AG04450 (cell line): ENCODE results near the gene CPZ. TPM values are rescaled to one million over a fixed set of nuclear protein-coding genes. Genes with fewer than 3 reads are reported as not detected.

ENCODE experiments used
- CTCF ChIA-PET: fragments of 300-600, 350-600 bp; formaldehyde crosslinking; extraction: SDS; loops from one replicate; lab custom pipeline; 2022; ENCODE audit warnings: antibody characterized with exemption, inconsistent platforms; lab: Charles Lee
- POLR2A ChIA-PET: fragments of 350-600 bp; formaldehyde crosslinking; extraction: SDS; loops from one replicate; lab custom pipeline; 2021; ENCODE audit warnings: antibody characterized with exemption, inconsistent platforms; lab: Yijun Ruan, JAX
- DNase-seq: peaks from one replicate; pipeline ENCODE4 v3.0.0-alpha.2; 2011; ENCODE audit warnings: low read depth, low spot score
- H3K27ac ChIP-seq: one replicate; pipeline ENCODE4 v1.5.1; 2012; ENCODE audit warnings: low read depth, low read length, control low read depth
- H3K27me3 ChIP-seq: one replicate; pipeline ENCODE4 v1.6.0; 2012; ENCODE audit warnings: low read length; ENCODE audit not compliant: control insufficient read depth, insufficient read depth
- H3K4me3 ChIP-seq: 2 replicates; pipeline ENCODE4 v1.5.1; 2011; ENCODE audit warnings: mild to moderate bottlenecking, low read depth, low read length, control low read depth
- H3K9me3 ChIP-seq: 2 replicates; pipeline ENCODE4 v1.5.1; 2012; ENCODE audit warnings: low read length; ENCODE audit not compliant: control insufficient read depth, insufficient read depth
- polyA minus RNA-seq: library from RNA; depleted of rRNA, polyadenylated mRNA; stranded (reverse); fragments of >200 nt; gene quantifications from 2 replicates; pipeline ENCODE4 v1.2.3, GENCODE V29; 2011; rRNA and poly(A)+ RNA removed
- polyA plus RNA-seq: library from polyadenylated mRNA; depleted of rRNA; stranded (reverse); fragments of >200 nt; gene quantifications from 2 replicates; pipeline ENCODE4 v1.2.3, GENCODE V29; 2011; rRNA removed
- TF ChIP-seq, protein P1 (sequence below): IDR thresholded peaks from 2 replicates; pipeline ENCODE4 v1.5.1; 2011; ENCODE audit warnings: low read depth, low read length, control low read depth, inconsistent platforms

Gene CPZ
- 6.4 and 8.3 TPM in 2 replicates for polyA plus RNA-seq
- 1.6 and 1.9 TPM in 2 replicates for polyA minus RNA-seq

DNA sequence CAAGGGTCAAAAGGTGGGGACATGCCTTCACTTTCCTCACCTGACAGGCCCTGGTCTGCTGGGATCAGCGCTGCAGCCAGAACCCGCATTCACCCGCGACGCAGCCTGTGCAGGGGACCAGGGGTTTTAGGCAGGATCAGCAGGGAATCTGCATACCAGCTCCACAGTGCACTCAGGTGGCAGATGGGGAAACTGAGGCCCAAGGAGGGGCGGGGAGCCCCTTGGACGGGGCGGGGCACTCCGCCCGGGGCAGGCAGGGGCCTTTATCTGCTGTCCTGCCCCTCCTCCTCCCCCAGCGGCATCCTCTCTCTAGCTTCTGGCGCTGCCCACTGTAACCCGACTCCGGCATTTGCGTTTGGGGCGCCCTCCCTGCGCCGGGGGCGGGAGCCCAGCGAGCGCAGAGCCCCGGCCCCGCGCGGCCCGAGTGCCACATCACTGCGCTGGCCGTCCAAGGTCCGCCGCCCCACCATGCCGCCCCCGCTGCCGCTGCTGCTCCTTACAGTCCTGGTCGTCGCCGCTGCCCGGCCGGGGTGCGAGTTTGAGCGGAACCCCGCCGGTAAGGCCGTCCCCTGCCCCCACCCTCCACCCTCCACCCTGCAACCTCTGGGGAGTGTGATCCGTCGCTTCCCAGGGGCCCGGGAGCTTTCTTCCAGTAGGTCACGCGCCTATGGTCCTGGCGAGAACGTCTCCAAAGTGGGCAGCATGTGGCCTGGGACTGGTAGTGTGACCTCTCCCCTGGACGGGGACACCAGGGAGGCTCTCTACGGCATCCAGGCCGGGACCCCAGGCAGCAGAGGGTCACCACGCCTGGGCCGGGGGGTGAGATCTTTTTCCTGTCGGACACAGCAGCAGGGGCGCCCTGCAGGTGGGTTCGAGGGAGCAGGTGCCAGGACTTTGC, at the start of gene CPZ:
TSS of gene CPZ (plus strand) at position 400 of the 898 bp plus-strand sequence. CDS start at position 469, 69 bp downstream.
- TF ChIP-seq, protein P1, sequence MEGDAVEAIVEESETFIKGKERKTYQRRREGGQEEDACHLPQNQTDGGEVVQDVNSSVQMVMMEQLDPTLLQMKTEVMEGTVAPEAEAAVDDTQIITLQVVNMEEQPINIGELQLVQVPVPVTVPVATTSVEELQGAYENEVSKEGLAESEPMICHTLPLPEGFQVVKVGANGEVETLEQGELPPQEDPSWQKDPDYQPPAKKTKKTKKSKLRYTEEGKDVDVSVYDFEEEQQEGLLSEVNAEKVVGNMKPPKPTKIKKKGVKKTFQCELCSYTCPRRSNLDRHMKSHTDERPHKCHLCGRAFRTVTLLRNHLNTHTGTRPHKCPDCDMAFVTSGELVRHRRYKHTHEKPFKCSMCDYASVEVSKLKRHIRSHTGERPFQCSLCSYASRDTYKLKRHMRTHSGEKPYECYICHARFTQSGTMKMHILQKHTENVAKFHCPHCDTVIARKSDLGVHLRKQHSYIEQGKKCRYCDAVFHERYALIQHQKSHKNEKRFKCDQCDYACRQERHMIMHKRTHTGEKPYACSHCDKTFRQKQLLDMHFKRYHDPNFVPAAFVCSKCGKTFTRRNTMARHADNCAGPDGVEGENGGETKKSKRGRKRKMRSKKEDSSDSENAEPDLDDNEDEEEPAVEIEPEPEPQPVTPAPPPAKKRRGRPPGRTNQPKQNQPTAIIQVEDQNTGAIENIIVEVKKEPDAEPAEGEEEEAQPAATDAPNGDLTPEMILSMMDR, result no peak
- peak within 1 kb of the TSS; percentile 65 for H3K4me3 ChIP-seq
- H3K27me3 ChIP-seq, result peaks cover 61% of the 10 kb centered on the region
- POLR2A ChIA-PET, result interaction anchor here (0.6 to 0.8 kb wide), 2 partner anchors 120 to 125 kb away, joined by 3 to 4 read pairs; no protein-coding TSS in a partner anchor
- no peak within 1 kb of the TSS for H3K27ac ChIP-seq
- DNase-seq, result no peak
- CTCF ChIA-PET, result interaction anchor here (1.5 to 2.7 kb wide), 3 partner anchors 15 to 124 kb away, joined by 5 to 14 read pairs (median 10); no protein-coding TSS in a partner anchor
- H3K9me3 ChIP-seq, result no peaks in the 10 kb centered on the region; the same call in 1 of the 2 replicates

- DNase-seq, result no peak
- Histone ChIP-seq H3K9me3 (peaks cover 9% of the 10 kb centered on the region; the same call in 1 of the 2 replicates), H3K27ac (no peak overlapping the region), H3K4me3 (no peak overlapping the region), H3K27me3 (peaks cover 3% of the 10 kb centered on the region)
- TF ChIP-seq, protein P1, result no peak
- POLR2A ChIA-PET, result no interaction called here
- CTCF ChIA-PET, result no interaction called here
Observed at GRCh38 chr4:8542776-8543525, 49.6 kb upstream of the CPZ start.

GRCh38 chr4:8543623-8544022, 48.9 kb upstream of the CPZ start:
- POLR2A ChIA-PET, result no interaction called here
- CTCF ChIA-PET, result no interaction called here
- Histone ChIP-seq H3K27me3 (peaks cover 3% of the 10 kb centered on the region), H3K4me3 (no peak overlapping the region), H3K9me3 (peaks cover 9% of the 10 kb centered on the region; the same call in 1 of the 2 replicates), H3K27ac (no peak overlapping the region)
- TF ChIP-seq, protein P1, result no peak
- DNase-seq, result no peak

GRCh38 chr4:8544282-8544681, 48.3 kb upstream of the CPZ start:
- peaks cover 3% of the 10 kb centered on the region for H3K27me3 ChIP-seq
- POLR2A ChIA-PET, result no interaction called here
- H3K9me3 ChIP-seq, result peaks cover 9% of the 10 kb centered on the region; the same call in 1 of the 2 replicates
- H3K4me3 ChIP-seq, result no peak overlapping the region
- no peak overlapping the region for H3K27ac ChIP-seq
- TF ChIP-seq, protein P1, result no peak
- no peak for DNase-seq
- CTCF ChIA-PET, result no interaction called here
